HEK293T (cell line): ENCODE measurements around the gene BACH2.

Experiments used
- CTCF ChIA-PET: fragments of 350-600 bp; formaldehyde crosslinking; extraction: SDS; loops from one replicate; lab custom pipeline; 2021; ENCODE audit warnings: antibody characterized with exemption, inconsistent platforms; lab: Yijun Ruan, JAX
- POLR2A ChIA-PET: fragments of 350-600 bp; formaldehyde crosslinking; extraction: SDS; loops from one replicate; lab custom pipeline; 2020; ENCODE audit warnings: antibody characterized with exemption, inconsistent platforms; lab: Yijun Ruan, JAX
- DNase-seq: peaks from one replicate; pipeline ENCODE4 v3.0.0; 2012; ENCODE audit warnings: mixed read lengths; ENCODE audit errors: extremely low spot score
- ARNT ChIP-seq: fragments of 450-650 bp; IDR thresholded peaks from 2 replicates; pipeline ENCODE4 v1.6.1; 2017; ENCODE audit warnings: mild to moderate bottlenecking
- BHLHE40 ChIP-seq: fragments of 450-650 bp; IDR thresholded peaks from 2 replicates; pipeline ENCODE4 v1.6.1; 2016; ENCODE audit warnings: mild to moderate bottlenecking, moderate library complexity, borderline replicate concordance
- CTBP1 ChIP-seq: fragments of 450-650 bp; IDR thresholded peaks from 2 replicates; pipeline ENCODE4 v1.6.1; 2016; ENCODE audit warnings: borderline replicate concordance
- ELF4 ChIP-seq: fragments of 450-650 bp; IDR thresholded peaks from 2 replicates; pipeline ENCODE4 v1.6.1; 2017; ENCODE audit warnings: antibody characterized with exemption
- FOXA1 ChIP-seq: fragments of 450-650 bp; IDR thresholded peaks from 2 replicates; pipeline ENCODE4 v1.6.1; 2016; ENCODE audit warnings: mild to moderate bottlenecking
- FOXK2 ChIP-seq: fragments of 450-650 bp; IDR thresholded peaks from 2 replicates; pipeline ENCODE4 v1.6.1; 2016; ENCODE audit warnings: mild to moderate bottlenecking
- FOXM1 ChIP-seq: fragments of 450-650 bp; IDR thresholded peaks from 2 replicates; pipeline ENCODE4 v1.6.1; 2017; ENCODE audit warnings: mild to moderate bottlenecking, borderline replicate concordance
- HDGF ChIP-seq: fragments of 450-650 bp; IDR thresholded peaks from 2 replicates; pipeline ENCODE4 v1.6.1; 2017; ENCODE audit warnings: antibody characterized with exemption, borderline replicate concordance
- L3MBTL2 ChIP-seq: fragments of 450-650 bp; conservative IDR thresholded peaks from 2 replicates; pipeline ENCODE4 v1.6.1; 2016; ENCODE audit warnings: mild to moderate bottlenecking
- LEF1 ChIP-seq: fragments of 450-650 bp; IDR thresholded peaks from 2 replicates; pipeline ENCODE4 v1.6.1; 2017; ENCODE audit warnings: mild to moderate bottlenecking, borderline replicate concordance
- NFRKB ChIP-seq: fragments of 450-650 bp; IDR thresholded peaks from 2 replicates; pipeline ENCODE4 v1.6.1; 2016; ENCODE audit warnings: mild to moderate bottlenecking, moderate library complexity
- SP1 ChIP-seq: fragments of 450-650 bp; IDR thresholded peaks from 2 replicates; pipeline ENCODE4 v1.6.1; 2017
- SUZ12 ChIP-seq: fragments of 450-650 bp; IDR thresholded peaks from 2 replicates; pipeline ENCODE4 v1.6.1; 2016; ENCODE audit warnings: mild to moderate bottlenecking
- TARDBP ChIP-seq: fragments of 450-650 bp; IDR thresholded peaks from 2 replicates; pipeline ENCODE4 v1.6.1; 2016
- ZNF384 ChIP-seq: fragments of 450-650 bp; IDR thresholded peaks from 2 replicates; pipeline ENCODE4 v1.6.1; 2016
- TF ChIP-seq, protein P1 (sequence below): fragments of 450-650 bp; IDR thresholded peaks from 2 replicates; pipeline ENCODE4 v1.6.1; 2016

The BACH2 gene

DNA sequence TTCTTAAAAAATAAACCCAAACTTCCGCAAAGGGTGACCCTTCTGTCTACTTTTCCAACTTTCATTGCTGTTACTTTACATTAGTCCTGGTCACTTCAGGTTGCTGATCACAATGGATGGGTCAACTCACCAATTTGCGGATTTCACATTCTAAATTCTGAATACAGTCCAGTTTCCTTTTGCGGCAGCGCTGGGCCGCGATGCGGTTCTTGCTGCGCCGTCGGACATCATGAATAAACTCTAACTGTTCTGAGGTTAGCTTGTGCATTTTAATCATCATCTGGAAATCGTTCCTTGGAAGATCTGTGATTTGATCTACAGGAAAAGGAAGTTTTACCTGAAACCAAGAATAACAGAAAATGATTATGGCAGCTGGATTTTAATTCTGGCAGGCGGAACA is 358.6 kb downstream of the BACH2 start:
- no peak for TF ChIP-seq L3MBTL2
- no peak for TF ChIP-seq SUZ12
- TF ChIP-seq ZNF384: no peak
- no peak for TF ChIP-seq BHLHE40
- ChIA-PET POLR2A (no interaction called here), CTCF (no interaction called here)
- DNase-seq: no peak

DNA sequence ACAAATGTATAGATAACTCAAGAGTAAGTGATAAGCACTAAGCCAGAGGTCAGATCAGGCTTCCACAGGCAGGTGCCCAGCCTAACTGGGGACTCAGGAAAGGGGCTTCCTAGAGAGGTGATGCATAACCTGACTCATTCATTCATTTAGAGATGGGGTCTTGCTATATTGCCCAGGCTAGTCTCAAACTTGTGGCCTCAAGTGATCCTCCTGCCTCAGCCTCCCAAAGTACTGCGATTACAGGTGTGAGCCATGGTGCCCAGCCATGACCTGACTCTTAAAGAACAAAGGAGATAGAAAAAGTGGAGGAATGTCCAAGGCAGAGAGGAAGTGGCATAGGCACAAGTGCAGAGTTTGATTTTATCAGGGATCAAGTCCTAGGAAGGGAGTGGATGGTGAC is 360.5 kb downstream of the BACH2 start:
- TF ChIP-seq NFRKB (no peak), L3MBTL2 (no peak), ZNF384 (no peak)
- POLR2A ChIA-PET: no interaction called here
- CTCF ChIA-PET: interaction anchor here (1.0 kb wide), 1 partner anchor 543 kb away, joined by 4 read pairs; no protein-coding TSS in a partner anchor
- DNase-seq: no peak

DNA sequence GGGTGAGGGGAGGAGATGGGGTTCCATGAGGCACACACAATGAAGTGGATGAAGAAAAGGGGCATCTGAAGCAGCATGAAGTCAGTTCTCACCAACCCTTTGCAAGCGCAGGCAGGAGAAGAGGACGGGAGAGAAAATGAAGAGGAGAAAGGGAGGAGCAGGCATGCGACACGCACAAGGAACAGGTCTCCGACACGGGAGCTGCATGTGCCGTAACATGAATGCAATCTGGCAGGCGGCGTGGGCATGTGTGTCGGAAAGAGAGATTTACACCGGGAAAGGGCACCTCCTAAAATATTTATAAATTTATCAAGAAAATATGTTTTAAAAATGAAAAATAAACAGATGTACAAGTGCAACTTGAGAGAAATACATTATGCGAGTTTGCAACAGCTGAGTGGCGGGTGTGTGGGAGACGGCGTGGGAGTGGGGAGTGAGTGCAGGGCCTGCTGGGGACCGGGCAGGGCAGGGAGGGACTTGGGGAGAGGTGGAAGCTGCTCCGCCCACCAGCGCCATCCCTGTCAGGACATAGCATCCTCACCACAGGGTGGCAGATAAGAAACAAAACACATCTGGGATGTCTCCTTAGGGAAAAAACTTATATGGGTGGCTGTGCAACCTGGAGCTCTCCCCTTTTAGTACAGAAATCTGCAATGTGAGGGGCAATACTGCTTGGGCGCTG is 361.8 kb downstream of the BACH2 start:
- ChIA-PET POLR2A (no interaction called here), CTCF (no interaction called here)
- DNase-seq: no peak
- no peak for TF ChIP-seq BHLHE40
- no peak for TF ChIP-seq CTBP1
- TF ChIP-seq L3MBTL2: no peak
- no peak for TF ChIP-seq ELF4
- no peak for TF ChIP-seq NFRKB
- TF ChIP-seq FOXA1: no peak
- no peak for TF ChIP-seq LEF1
- no peak for TF ChIP-seq FOXM1
- no peak for TF ChIP-seq SP1

DNA sequence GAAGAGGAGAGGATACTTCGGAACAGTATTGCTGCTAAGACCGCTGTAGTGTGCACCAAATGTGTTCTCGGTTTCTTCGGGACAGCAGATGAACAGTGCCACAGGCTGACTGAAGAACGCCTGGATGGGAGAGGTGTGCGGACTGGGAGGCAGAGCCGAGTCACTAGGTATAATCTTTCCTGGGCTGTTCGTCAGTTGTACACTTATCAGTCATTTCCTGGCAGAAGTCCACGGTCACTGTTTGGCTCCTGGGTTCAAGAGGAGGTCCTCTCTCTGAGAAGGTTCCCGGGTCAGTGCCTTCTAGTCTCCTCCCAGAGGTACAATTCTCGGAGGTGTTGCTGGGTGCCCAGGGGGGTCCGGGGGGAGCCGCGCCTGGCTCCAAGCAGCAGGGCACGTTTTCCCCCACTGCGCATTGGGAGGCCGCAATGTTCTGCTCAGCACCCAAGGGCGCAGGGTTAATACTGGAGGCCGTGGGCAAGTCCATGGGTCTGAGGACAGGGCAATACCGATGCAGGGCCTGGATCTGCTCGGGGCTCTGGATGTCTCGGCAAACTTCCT is 364.3 kb downstream of the BACH2 start:
- TF ChIP-seq SP1: no peak
- TF ChIP-seq, protein P1, sequence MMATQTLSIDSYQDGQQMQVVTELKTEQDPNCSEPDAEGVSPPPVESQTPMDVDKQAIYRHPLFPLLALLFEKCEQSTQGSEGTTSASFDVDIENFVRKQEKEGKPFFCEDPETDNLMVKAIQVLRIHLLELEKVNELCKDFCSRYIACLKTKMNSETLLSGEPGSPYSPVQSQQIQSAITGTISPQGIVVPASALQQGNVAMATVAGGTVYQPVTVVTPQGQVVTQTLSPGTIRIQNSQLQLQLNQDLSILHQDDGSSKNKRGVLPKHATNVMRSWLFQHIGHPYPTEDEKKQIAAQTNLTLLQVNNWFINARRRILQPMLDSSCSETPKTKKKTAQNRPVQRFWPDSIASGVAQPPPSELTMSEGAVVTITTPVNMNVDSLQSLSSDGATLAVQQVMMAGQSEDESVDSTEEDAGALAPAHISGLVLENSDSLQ: no peak
- no peak for TF ChIP-seq HDGF
- TF ChIP-seq SUZ12: no peak
- TF ChIP-seq ARNT: no peak
- no peak for TF ChIP-seq FOXK2
- TF ChIP-seq FOXA1: no peak
- TF ChIP-seq TARDBP: no peak
- TF ChIP-seq ZNF384: no peak
- no peak for TF ChIP-seq NFRKB
- no peak for TF ChIP-seq LEF1
- no peak for TF ChIP-seq ELF4
- POLR2A ChIA-PET: no interaction called here
- no peak for DNase-seq
- CTCF ChIA-PET: no interaction called here

DNA sequence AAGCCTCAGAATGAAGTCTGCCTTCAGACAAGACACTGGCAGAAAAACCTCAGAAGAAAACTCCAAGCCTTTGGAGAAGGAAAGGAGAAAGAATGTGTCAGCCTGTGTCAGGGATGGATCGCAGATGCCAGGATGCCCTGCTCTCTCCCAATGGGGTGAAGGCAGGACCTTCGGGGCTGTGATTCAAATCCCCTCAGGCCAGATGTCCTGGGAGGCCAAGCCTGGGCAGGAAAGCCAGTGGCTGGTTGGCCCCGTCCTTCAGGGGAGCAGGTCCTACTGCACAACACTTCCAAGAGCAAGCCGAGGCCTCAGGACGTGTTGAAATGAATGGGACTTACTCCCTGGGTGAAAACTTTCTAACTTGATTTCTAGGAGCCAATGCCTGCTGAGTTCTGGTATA is 365.9 kb downstream of the BACH2 start:
- TF ChIP-seq ZNF384 (no peak), LEF1 (no peak), NFRKB (no peak), ELF4 (no peak)
- ChIA-PET POLR2A (no interaction called here), CTCF (interaction anchor here (0.6 to 1.5 kb wide), 3 partner anchors 10 to 546 kb away, joined by 3 to 8 read pairs (median 4); no protein-coding TSS in a partner anchor)
- DNase-seq: no peak

DNA sequence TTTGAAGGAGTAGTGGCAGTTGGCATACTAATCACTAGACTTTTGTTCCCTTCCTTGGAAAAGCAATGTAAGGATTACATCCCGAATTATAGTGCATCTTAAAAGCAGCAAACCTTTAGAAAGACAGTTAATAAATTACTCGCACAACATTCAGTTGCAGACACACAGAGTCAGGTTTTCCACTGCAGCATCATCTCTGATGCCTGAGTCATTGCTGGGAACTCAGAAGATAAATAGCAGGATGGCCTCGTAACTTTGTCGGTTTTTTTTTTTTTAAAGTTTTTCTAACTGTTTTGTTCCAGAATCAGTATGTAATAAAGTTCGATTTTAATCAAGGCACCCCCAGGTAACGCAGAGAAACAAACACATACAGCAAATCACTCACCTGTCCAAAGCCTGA is 368.0 kb downstream of the BACH2 start:
- ChIA-PET POLR2A (no interaction called here), CTCF (no interaction called here)

DNA sequence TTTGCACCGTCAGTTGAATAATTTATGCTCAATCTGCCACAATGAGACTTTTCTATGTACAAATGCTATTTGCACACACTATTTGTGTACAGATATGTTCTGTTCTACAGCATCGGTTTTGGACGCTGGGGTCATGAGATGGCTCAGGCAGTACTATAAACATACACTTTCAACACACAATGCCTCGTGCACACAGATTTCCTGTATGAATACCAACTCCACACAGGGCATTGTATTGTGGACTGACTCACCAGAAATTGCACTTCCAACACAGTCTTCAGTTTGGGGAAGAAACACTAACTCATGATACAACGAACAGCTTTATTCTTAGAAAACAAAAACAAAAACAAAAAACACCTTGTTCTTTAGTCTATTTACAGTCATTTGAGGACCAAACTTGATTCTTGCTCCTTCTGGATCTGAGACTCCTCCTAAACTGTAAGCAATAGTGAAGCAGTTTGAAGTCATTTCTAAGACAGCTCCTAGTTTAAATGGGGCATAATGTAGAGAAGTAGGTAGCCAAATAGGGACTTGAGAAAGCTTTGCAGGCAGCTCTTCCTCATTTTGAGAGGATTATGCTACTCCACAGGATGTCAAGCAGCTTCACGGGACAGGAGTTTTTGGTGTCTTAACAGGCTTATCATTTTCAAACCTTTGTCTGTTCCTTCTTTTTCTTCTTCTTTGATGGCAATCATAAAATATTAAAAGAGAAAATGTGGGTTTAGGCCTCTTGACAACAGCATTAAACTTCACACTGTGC is 368.7 kb downstream of the BACH2 start:
- ChIA-PET CTCF (no interaction called here), POLR2A (no interaction called here)
- TF ChIP-seq ZNF384 (no peak), ELF4 (no peak), L3MBTL2 (no peak), LEF1 (no peak), CTBP1 (no peak), NFRKB (no peak), BHLHE40 (no peak), TARDBP (no peak), HDGF (no peak), SUZ12 (no peak), FOXK2 (no peak), FOXA1 (no peak), FOXM1 (no peak), ARNT (no peak), SP1 (no peak)
- TF ChIP-seq, protein P1: no peak
- no peak for DNase-seq

More for the DNA sequence above, 368.0 kb downstream of the BACH2 start:
- TF ChIP-seq CTBP1: no peak
- TF ChIP-seq LEF1: no peak
- no peak for TF ChIP-seq FOXA1
- no peak for TF ChIP-seq ELF4
- no peak for DNase-seq
